Stimulated activated CD4-positive, alpha-beta T cell treated with anti-CD3 and anti-CD28 coated beads, Interleukin-15, amount 100 ng/mL, for 1 hour (primary cell): Measurements from ENCODE around the gene RAD9A.
A peak's percentile ranks its signal among the peaks of the same experiment; 100 is the strongest.
"Not testable (repeated sequence)": the region's sequence is repeated elsewhere in the genome, so short reads cannot be mapped to it uniquely, and the experiment has no call there.

ENCODE experiments used
- DNase-seq, 2 donors: peaks; one replicate each; pipeline ENCODE4 v3.0.0-alpha.2; 2020; ENCODE audit warnings: low read depth in 1 of 2, low spot score in 1 of 2

RAD9A gene

DNA sequence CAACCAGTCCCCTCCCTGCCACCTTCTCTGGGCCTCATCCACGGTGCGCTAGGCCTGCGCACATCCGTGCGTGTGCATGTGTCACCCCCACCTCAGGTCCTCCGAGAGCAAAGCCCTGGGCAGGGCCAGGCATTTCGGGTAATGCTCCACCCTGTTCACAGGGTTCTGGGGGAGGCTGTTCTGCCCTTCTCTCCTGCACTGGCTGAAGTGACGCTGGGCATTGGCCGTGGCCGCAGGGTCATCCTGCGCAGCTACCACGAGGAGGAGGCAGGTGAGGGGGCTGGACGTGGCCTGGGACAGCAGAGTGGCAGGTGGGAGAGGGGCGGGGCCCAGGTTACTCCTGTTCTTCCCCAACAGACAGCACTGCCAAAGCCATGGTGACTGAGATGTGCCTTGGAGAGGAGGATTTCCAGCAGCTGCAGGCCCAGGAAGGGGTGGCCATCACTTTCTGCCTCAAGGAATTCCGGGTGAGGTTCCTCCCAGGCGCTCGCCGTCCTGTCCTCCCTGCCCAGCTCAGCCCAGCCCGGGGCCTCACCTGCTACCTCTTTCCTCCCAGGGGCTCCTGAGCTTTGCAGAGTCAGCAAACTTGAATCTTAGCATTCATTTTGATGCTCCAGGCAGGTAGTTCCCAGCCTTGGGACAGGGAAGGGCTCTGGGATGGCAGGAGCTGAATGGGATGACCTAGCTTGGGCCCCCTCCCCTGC is 3.9 kb downstream of the RAD9A start:
- no peak for DNase-seq

DNA sequence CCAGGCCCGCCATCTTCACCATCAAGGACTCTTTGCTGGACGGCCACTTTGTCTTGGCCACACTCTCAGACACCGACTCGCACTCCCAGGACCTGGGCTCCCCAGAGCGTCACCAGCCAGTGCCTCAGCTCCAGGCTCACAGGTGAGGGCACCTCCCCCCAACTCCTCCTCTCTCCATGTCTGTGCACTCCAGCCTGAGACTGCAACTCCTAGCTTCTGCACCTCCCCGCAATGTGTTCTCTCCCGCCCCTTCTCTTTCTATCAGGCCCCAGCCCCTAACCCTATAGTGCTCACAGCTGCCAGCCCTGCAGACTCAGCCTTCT is 4.4 kb downstream of the RAD9A start:
- DNase-seq: no peak

DNA sequence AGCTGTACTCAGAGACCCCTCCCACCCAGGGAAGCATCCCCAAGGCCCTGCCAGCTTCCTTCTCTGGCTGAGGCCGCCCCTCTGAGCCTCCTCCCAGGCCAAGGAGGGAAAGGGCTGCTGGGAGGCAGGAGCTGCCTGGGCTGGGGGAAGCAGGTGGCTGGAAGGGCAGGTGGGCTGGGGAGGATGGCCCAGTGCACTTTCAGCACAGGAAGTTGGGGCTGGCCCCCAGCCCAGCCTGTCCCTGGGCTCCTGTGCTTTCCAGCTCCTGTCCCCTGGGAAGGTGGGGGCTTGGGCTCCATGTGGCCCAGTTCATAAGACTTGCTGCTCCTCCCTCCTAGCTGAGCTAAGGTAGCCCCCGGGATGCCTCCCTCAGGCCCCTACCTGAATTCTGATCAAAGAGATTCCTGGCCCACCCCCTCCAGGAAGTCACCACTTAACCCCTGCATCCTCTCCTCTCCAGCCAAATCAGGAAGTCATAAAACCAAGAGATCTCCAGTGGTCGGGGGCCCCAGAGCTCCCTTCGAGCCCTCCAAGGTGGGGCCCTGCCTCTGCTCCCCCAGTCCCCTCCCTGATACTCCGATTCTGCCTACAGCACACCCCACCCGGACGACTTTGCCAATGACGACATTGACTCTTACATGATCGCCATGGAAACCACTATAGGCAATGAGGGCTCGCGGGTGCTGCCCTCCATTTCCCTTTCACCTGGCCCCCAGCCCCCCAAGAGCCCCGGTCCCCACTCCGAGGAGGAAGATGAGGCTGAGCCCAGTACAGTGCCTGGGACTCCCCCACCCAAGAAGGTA is 5.0 kb downstream of the RAD9A start:
- DNase-seq: no peak

DNA sequence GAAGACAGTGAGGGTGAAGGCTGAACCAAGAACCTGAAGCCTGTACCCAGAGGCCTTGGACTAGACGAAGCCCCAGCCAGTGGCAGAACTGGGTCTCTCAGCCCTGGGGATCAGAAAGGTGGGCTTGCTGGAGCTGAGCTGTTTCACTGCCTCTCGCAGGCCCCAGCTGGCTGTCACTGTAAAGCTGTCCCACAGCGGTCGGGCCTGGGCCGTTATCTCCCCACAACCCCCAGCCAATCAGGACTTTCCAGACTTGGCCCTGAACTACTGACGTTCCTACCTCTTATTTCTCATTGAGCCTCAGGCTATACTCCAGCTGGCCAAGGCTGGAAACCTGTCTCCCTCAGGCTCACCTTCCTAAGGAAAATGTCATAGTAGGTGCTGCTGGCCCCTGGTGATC is 5.8 kb downstream of the RAD9A start:
- DNase-seq: no peak

DNA sequence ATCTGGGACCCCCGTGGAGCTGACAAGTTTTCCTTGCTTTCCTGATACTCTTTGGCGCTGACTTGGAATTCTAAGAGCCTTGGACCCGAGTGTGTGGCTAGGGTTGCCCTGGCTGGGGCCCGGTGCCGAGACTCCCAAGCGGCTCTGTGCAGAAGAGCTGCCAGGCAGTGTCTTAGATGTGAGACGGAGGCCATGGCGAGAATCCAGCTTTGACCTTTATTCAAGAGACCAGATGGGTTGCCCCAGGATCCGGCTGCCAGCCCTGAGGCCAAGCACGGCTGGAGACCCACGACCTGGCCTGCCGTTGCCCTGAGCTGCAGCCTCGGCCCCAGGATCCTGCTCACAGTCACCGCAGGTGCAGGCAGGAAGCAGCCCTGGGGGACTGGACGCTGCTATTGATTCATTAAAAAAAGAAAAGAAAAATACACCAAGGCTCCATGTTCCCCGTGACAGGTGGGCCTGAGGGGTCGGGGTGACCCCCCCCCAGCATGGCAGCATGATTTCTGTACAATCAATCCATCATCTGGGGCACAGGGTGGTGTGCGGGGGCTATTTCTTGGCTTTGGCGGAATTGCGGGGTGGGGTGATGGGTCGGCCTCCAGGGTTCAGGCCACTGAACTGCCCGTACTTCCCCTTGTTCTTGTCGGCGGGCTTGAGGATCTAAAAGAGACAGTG is 6.3 kb downstream of the RAD9A start:
- no peak for DNase-seq

DNA sequence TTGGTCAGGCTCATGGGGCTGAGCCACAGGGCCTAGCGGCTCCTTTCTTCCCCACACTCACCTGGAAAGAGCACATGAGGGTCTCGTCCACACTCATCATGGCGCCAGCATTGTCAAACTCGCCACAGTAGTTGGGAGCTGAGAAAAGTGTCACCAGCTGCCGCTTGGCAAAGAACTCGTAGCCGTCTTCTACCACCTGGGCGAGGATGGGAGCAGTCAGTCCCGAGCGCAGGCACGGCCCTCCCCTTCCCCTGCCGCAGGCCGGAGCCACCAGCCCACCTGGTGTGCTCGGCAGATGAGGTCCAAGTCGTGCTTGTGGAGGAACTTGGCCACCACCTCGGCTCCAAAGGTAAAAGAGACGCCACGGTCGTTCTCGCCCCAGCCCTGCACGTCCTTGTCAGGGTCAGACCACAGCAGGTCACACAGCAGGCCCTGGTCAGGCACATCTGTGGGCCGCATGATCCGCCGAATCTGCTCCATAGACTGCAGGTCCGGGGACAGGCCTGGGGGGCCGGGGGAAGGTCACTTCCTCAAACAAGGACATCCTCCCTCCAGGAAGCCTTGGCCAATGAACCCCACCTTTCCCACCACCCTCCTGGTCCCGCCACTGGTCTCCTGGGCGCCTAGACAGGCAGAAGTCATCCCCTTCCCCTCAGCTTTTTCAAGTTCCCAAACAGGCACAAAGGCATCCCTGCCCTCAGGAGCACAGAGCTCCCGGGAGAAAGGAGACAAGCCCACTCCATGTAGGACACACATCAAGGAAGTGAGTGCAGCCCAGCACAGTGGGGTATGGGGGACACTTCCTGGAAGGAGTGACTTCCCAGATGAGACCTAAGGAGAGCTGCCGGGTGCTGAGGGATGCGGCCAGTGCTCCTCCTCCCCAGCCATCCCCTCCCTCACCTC is 7.1 kb downstream of the RAD9A start:
- no peak for DNase-seq

DNA sequence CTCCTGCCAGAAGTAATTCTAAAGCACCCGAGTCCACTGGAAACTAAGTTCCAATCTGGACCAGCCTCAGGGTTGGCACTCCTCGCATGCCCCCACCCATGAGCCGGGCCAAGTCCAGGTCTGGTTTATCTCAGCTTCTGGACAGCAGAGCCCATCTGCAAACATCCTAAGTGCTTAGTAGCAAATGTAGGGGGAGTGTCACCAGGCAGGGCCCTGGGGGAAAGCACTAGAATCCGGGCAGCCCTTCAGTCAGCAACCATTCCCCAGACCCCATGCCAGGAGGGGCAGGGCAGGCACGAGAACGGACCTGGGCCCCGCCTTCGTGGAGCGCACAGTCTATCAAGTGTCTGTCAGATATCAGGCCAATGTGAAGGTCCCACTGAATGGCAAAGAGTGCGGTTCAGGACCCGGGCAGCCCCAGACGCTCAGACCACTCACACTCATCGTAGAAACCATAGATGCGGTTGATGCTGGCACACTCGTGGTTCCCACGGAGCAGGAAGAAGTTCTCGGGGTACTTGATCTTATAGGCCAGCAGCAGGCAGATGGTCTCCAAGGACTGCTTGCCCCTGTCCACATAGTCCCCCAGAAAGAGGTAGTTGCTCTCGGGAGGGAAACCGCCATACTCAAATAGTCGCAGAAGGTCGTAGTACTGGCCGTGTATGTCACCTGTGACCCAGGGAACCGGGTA is 8.6 kb downstream of the RAD9A start:
- no peak for DNase-seq

DNA sequence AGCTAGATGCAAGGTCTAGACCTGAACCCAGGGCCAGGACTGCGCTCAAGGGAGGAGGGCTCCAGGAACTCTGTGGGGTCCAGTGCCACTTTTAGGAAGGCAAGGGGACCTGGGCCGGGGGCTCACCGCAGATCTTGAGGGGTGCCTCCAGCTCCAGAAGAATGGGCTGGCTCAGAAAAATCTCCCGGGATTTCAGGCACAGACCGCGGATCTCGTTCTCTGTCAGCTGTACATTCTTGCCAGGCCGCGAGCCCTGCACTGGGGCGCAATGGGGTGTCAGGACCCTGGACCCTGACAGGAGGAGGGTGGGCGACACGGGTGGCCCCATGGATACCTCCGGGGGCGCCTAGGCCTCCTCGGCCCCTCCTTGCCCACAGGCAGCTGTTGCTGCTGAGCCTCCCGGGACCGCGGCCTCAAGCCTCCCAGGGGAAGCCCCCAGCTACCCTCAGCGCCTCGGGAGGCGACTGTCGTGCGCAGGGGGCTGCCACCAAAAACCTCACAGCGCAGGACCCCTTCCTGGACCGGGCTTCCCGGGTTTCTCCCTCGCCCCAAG is 9.2 kb downstream of the RAD9A start:
- DNase-seq: no peak

DNA sequence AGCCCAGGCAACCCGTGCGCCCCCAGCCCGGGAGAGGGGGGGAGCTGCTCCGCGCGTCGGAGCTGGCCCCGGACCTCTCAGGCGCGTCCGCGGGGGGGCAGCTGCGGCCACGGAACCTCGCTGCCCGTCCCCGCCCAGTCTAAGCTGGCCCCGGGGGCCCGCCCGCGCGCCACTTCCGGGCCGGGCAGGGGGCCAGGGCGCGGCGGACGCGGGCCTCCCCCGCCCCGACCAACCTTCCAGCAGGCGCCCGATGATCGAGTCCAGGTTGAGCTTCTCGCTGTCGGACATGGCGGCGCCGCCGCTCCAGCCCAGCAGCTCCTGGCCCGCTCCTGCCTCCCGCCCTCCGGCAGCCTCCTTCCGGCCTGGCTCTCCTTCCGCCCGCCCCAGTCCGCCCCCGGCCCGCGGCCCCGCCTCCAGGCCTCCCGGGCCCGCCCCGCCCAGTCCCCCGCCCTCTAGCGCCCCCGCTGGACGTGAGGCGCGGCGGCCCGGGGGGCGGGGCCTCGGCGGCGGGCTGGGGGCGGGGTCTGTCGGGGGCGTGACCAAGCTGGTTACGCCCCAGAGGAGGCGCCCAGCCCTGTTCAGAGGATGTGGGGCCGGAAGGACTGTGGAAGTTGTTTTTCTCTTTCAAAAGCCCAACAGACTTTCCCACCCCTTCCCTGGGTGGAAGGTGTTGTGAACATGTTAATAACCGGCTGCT is 9.9 kb downstream of the RAD9A start, which contains the start of gene PPP1CA:
PPP1CA (minus strand) TSS at position 364 of the 697 bp plus-strand sequence; CDS start at position 288, 76 bp downstream.
- DNase-seq: peak; percentile 90 to 91

DNA sequence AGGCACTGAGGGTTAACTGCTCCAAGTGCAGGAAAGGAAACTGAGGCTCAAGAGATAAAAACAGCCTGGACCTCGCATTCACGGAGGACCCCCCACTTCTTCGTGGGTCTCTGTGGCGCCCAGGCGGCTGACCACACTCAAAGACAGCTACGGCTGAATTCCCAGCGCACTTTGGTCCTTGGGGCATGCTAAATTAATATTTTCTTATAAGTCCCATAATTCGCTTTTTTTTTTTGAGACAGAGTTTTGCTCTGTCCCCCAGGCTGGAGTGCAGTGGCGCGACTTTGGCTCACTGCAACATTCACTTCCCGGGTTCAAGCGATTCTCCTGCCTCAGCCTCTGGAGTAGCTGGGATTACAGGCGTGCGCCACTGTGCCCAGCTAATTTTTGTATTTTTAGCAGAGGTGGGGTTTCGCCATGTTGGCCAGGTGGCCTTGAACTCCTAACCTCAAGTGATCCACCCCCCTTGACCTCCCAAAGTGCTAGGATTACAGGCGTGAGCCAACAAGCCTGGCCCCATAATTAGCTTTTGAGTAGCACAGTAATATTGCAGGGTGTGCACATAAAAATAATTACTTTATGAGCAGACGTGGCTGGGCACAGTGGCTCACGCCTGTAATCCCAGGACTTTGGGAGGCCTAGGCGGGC is 10.5 kb downstream of the RAD9A start:
- DNase-seq: not testable (repeated sequence)

DNA sequence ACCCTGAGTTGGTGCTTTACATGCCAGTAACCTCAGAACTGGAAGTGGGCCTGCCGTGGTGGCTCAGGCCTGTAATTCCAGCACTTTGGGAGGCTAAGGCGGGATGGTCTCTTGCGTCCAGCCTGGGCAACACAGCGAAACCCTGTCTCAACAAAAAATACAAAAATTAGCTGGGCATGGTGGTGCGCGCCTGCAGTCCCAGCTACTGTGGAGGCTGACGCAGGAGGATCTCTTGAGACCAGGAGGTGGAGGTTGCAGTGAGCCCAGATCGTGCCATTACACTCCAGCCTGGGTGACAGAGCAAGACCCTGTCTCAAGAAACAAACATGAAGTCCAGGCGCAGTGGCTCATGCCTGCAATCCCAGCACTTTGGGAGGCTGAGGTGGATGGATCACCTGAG is 11.3 kb downstream of the RAD9A start:
- not testable (repeated sequence) for DNase-seq

DNA sequence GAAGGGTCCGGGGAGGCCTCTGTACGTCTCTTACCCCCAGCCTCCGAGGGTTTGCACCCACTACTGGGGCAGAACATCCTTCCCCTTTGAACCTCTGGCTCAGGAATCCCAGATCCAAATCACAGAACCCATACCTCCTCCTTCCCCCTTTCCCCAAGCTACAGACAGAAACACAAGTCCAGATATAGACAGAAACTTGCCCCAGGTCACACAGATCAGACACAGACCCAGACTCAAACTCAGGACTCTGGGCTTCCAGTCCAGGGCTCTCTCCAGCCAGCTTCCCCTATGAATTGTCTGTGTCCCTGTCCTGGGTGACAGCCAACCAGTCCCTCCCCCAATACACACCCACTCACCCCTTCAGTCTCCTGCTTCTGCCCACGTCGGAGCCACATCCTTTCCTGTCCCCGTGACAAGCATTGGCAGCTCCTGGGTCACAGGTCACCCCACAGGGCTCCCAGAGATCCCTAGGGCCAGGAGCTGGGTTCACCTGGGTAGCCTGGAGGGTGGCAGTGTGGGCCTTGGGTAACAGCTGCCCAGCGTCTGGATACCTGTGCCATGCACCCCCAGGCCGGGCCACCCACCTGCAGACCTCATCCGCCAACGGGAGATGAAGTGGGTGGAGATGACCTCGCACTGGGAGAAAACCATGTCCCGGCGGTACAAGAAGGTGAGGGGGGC is 12.9 kb downstream of the RAD9A start:
- no peak for DNase-seq

DNA sequence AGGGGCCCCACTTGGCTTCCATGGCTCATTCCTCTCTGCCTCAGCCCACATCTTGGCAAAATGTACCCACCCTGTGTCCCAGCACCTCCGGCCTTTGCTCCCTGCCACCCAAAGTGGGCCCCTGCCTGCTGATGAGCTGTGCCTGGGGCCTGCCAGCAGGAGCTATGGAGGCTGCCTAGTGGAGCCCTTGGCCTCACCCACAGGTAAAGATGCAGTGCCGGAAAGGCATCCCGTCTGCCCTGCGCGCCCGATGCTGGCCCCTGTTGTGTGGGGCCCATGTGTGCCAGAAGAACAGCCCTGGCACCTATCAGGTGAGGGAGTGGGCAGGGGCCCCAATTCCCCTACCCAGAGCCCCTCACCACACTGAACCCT is 13.4 kb downstream of the RAD9A start:
- DNase-seq: no peak

DNA sequence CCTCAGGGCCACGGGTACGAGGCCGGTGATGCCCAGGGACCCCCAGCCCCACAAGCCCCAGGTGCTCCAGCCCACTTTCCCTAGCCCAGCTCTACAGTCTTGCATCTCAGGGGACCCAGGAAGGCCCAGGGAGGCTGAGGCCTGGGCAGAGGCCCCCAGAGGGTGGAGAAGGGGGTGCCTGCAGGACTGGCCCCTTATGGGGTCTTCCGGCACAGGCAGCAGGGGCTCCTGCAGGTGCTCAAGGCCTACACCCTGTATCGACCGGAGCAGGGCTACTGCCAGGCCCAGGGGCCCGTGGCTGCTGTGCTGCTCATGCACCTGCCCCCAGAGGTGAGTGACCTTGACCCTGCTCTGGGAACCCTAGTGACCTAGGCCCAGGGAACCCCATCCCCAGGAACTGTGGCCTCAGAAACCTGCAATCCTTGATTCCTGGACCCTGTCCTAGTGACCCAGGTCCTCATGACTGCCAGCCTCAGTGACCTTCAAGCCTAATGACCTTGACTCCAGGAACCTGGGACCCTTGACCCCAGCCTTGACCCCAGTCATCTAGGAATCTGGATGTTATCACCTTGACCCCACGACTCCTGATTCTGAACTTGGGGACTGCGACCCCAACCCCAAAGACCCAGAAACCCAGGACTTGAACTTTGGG is 14.0 kb downstream of the RAD9A start:
- no peak for DNase-seq

DNA sequence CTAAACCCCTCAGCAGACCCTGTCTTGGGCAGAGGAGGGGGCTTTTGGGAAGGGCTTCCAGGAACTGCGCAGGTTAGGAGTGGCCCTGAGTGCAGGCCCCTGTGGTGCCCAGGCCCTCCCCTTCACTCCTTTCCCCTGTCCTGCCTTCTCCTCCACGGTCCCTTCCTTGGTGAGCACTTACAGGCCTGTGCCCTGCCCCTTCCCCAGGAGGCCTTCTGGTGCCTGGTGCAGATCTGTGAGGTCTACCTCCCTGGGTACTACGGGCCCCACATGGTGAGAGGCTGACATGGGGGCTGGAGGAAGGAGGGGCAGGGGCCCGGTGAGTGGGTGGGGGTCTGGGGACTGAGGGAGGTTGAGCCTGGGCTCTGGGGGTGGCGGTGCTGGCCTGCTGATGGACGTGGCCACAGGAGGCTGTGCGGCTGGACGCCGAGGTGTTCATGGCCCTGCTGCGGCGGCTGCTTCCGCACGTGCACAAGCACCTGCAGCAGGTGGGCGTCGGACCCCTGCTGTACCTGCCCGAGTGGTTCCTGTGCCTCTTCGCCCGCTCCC is 14.7 kb downstream of the RAD9A start:
- DNase-seq: no peak

DNA sequence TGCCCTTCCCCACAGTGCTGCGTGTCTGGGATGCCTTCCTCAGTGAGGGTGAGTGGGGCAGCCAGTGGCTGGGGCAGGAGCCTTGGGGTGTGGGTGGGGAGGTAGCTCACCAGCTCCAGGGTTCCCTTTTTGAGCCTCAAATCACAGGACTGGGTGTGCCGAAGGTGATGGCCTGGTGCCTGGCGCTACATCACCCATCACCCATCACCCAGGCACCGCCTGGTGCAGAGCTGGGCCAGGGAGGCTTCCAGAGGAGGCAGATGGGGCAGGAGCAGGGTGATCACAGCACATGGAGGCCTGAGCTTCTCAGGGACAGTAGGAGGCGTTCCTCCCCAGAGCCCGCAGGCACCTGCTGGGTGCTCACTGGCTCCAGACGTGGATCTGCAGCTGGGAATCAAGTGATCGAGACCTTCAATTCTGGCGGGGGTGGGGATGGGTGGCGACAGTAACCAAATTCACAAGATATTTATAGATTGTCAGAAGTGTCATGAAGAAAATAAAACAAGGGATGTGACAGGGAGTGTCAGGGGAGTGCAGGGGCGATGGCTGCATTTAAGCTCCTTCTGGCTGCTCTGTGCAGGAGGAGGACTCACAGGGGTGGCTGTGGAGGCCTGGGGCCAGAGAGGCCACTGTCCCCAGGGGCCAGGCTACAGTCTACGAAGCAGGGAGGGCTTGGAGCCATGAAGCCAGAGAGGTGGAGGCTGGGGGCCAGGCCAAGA is 15.3 kb downstream of the RAD9A start:
- no peak for DNase-seq

DNA sequence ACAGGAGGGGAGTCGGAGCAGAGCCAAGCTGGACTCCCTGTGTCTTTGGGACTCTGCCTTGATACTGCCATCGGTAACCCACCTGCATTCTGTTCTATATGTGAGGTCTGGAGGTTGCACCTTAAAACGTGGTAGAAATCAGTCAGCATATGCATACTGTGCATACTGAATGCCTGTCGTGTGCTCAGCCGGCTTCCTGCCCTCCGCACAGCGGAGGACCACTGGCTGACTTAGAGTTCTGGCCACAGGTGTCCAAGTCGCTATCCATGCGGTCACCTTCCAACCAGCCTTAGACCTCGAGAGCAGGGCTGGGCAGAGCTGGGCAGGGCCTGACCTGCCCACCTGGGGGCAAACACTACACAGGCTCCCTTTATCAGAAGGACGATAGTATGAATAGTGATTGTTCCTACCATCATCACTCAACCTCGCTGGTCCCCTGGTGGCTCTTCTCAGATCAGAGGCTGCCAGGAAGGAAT is 15.9 kb downstream of the RAD9A start:
- no peak for DNase-seq
